Suprapubic skin (tissue), 3 donors: ENCODE measurements around the gene TAF11L2.

Source experiments
- CTCF ChIP-seq, 2 donors: fragments of 200-600 bp in 1 of 2; fragments of 450-650 bp in 1 of 2; sonication (generic) in 1 of 2; IDR thresholded peaks; one replicate each; pipeline ENCODE4 v1.5.1; 2016 to 2019; ENCODE audit warnings: antibody characterized with exemption in 2 of 2, mild to moderate bottlenecking in 1 of 2, moderate library complexity in 1 of 2
- EP300 ChIP-seq: sonication (generic); formaldehyde crosslinking; IDR thresholded peaks from one replicate; pipeline ENCODE4 v1.6.1; 2017; ENCODE audit warnings: antibody characterized with exemption
- POLR2A ChIP-seq, 2 donors: fragments of 450-650 bp; IDR thresholded peaks; one replicate each; pipeline ENCODE4 v1.6.1; 2017; ENCODE audit warnings: antibody characterized with exemption in 2 of 2, mild to moderate bottlenecking in 2 of 2, moderate library complexity in 2 of 2

- TF ChIP-seq CTCF (IDR thresholded peaks at IDR 0.05) (no peak), EP300 (no peak), POLR2A (IDR thresholded peaks at IDR 0.05) (no peak)
Observed at GRCh38 chr5:17455942-17456341, 42.1 kb upstream of the TAF11L2 start.
